ENCODE measurements around the gene ARHGAP21.

DNA sequence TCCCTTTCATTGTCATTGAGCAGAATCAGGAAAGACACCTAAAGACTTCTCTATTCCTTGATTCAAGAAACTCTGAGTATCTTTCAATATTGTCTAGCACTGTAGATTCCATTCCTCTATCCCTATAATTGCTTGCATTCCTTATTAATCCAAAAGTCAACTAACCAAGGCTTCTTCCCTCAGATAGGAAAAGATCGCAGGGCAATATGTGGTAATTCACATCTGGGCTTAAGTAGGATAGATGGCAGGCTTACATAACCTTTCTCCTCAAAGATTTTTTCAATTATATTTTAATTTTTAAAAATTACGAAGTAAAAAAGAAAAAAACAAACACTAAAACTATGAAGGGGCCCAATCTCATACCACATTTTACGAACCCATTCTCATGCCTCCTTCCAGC, 7.1 kb upstream of the ARHGAP21 start:
- TF ChIP-seq EZH2phosphoT487 (IDR thresholded peaks at IDR 0.05; ENCODE audit: borderline replicate concordance, low read length), result no peak
- no peak for TF ChIP-seq CTCF (conservative IDR thresholded peaks at IDR 0.05; ENCODE audit: low read depth, low read length)
